Fibroblast of lung (primary cell): ENCODE results near the gene CAMK1D.

Experiments
- EZH2 ChIP-seq: IDR thresholded peaks from 2 replicates; pipeline ENCODE4 v1.5.1; 2012; ENCODE audit warnings: low read length, control low read depth, mild to moderate bottlenecking; ENCODE audit errors: missing control alignments
- TF ChIP-seq, protein P1 (sequence below), 2 donors: IDR thresholded peaks in 1 of 2; conservative IDR thresholded peaks in 1 of 2; 1 replicate in 1 of 2; 2 replicates in 1 of 2; pipeline ENCODE4 v1.5.1; 2011 to 2012; ENCODE audit warnings: low read length in 2 of 2, control low read depth in 1 of 2, inconsistent platforms in 1 of 2, low read depth in 1 of 2, mild to moderate bottlenecking in 1 of 2

DNA sequence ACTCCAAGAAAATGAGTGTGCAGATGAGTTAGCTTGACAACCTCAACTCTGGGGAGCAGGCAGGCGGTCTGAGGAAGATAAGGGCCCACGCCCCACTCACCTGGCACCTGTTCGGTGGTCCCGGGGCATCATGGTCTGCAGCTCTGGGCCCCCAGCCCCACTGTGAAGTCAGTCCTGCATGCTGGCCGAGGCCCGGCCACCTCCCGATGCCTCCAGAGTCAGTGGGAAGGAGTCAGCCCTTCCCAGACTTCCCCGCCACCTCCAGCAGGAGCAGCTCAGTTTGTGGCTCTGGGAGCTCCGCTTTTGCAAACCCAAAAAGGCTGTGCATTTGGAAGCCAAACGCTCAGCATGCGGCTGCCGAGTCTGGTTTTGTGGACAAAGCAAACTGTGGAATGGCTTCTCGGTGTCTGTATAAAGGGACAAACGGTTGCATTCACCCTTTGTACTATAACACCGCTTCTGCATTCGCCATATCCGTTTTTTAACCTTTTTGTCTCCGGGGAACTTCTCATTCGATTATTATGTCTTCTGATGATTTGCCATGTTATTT, 484.8 kb downstream of the CAMK1D start:
- TF ChIP-seq, protein P1, sequence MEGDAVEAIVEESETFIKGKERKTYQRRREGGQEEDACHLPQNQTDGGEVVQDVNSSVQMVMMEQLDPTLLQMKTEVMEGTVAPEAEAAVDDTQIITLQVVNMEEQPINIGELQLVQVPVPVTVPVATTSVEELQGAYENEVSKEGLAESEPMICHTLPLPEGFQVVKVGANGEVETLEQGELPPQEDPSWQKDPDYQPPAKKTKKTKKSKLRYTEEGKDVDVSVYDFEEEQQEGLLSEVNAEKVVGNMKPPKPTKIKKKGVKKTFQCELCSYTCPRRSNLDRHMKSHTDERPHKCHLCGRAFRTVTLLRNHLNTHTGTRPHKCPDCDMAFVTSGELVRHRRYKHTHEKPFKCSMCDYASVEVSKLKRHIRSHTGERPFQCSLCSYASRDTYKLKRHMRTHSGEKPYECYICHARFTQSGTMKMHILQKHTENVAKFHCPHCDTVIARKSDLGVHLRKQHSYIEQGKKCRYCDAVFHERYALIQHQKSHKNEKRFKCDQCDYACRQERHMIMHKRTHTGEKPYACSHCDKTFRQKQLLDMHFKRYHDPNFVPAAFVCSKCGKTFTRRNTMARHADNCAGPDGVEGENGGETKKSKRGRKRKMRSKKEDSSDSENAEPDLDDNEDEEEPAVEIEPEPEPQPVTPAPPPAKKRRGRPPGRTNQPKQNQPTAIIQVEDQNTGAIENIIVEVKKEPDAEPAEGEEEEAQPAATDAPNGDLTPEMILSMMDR (conservative IDR thresholded peaks at IDR 0.05 in 1 of 2, IDR thresholded peaks at IDR 0.05 in 1 of 2; ENCODE audit: low read depth in 1 of 2, low read length in 2 of 2), result no peak
- TF ChIP-seq EZH2, result no peak
